Suprapubic skin (tissue), 4 donors: Measurements from ENCODE around the gene EVA1B. TPM values are rescaled to one million over a fixed set of nuclear protein-coding genes. Genes with fewer than 3 reads are reported as not detected.

Experiments
- DNase-seq, 2 donors: peaks; one replicate each; pipeline ENCODE4 v3.0.0-alpha.2; 2019; ENCODE audit warnings: low spot score in 2 of 2
- H3K27ac ChIP-seq: fragments of 200-600 bp; sonication (generic); one replicate; pipeline ENCODE4 v1.5.1; 2019
- H3K27me3 ChIP-seq: fragments of 200-600 bp; sonication (generic); one replicate; pipeline ENCODE4 v1.5.1; 2019
- H3K36me3 ChIP-seq: fragments of 200-600 bp; sonication (generic); one replicate; pipeline ENCODE4 v1.5.1; 2019
- H3K4me1 ChIP-seq: fragments of 200-600 bp; sonication (generic); one replicate; pipeline ENCODE4 v1.5.1; 2019
- H3K4me3 ChIP-seq: fragments of 200-600 bp; sonication (generic); one replicate; pipeline ENCODE4 v1.5.1; 2019; ENCODE audit warnings: mild to moderate bottlenecking
- H3K9me3 ChIP-seq: fragments of 200-600 bp; sonication (generic); one replicate; pipeline ENCODE4 v1.5.1; 2019
- CTCF ChIP-seq, 2 donors: fragments of 200-600 bp in 1 of 2; fragments of 450-650 bp in 1 of 2; sonication (generic) in 1 of 2; IDR thresholded peaks; one replicate each; pipeline ENCODE4 v1.5.1; 2016 to 2019; ENCODE audit warnings: antibody characterized with exemption in 2 of 2, mild to moderate bottlenecking in 1 of 2, moderate library complexity in 1 of 2
- EP300 ChIP-seq: sonication (generic); formaldehyde crosslinking; IDR thresholded peaks from one replicate; pipeline ENCODE4 v1.6.1; 2017; ENCODE audit warnings: antibody characterized with exemption
- POLR2A ChIP-seq, 2 donors: fragments of 450-650 bp; IDR thresholded peaks; one replicate each; pipeline ENCODE4 v1.6.1; 2017; ENCODE audit warnings: antibody characterized with exemption in 2 of 2, mild to moderate bottlenecking in 2 of 2, moderate library complexity in 2 of 2
- POLR2AphosphoS5 ChIP-seq, 3 donors: sonication (generic); formaldehyde crosslinking; IDR thresholded peaks; one replicate each; pipeline ENCODE4 v1.6.1; 2017; ENCODE audit warnings: antibody characterized with exemption in 3 of 3
- WGBS: methylation state at CpG from one replicate; pipeline ENCODE4 v1.1.5; 2018; 5-methylcytosine and 5-hydroxymethylcytosine counted together
- total RNA-seq, 4 donors: library from RNA; depleted of rRNA; stranded (reverse); fragments of >200 nt; gene quantifications; one replicate each; pipeline ENCODE4 v1.1.0, GENCODE V29; 2016

Gene EVA1B
- total RNA-seq, 4 donors from 2014 or later = 13.3 to 28.0 (median 19.2) TPM

GRCh38 chr1:36274201-36274600, 49.2 kb downstream of the EVA1B start:
- 95% methylated on average over 1 of the region's 1 CpG for WGBS
- peaks cover 11% of the 10 kb centered on the region for H3K4me1 ChIP-seq

GRCh38 chr1:36273024-36273423, 50.4 kb downstream of the EVA1B start:
- Histone ChIP-seq H3K4me3 (no peak overlapping the region), H3K4me1 (peaks cover 6% of the 10 kb centered on the region), H3K36me3 (peaks cover 25% of the 10 kb centered on the region), H3K27ac (no peak overlapping the region), H3K9me3 (no peaks in the 10 kb centered on the region), H3K27me3 (no peaks in the 10 kb centered on the region)
- TF ChIP-seq EP300 (no peak), CTCF (IDR thresholded peaks at IDR 0.05) (no peak), POLR2AphosphoS5 (IDR thresholded peaks at IDR 0.05) (no peak)
- no peak for DNase-seq
- WGBS = 92% methylated on average over 5 of the region's 5 CpGs

More at GRCh38 chr1:36274201-36274600, 49.2 kb downstream of the EVA1B start:
- no peak for DNase-seq
- Histone ChIP-seq H3K9me3 (no peaks in the 10 kb centered on the region), H3K27me3 (no peaks in the 10 kb centered on the region), H3K27ac (no peak overlapping the region), H3K36me3 (peaks cover 19% of the 10 kb centered on the region), H3K4me3 (no peak overlapping the region)
- TF ChIP-seq POLR2AphosphoS5 (IDR thresholded peaks at IDR 0.05) = no peak
- TF ChIP-seq EP300 = no peak
- TF ChIP-seq POLR2A (IDR thresholded peaks at IDR 0.05) = no peak
- TF ChIP-seq CTCF (IDR thresholded peaks at IDR 0.05) = no peak

Other genes starting within 250 kb of the EVA1B start
- gene TEKT2, start 239.6 kb downstream of the EVA1B start, total RNA-seq = under 1 TPM in 1 of 4 donors, not detected in 3; 0.38 TPM
- gene ADPRS, start 234.8 kb downstream of the EVA1B start, total RNA-seq = 10 to 100 TPM; 40.5 to 68.5 (median 51.9) TPM
- 1 to 10 TPM; 4.9 to 5.6 (median 5.2) TPM for gene COL8A2, start 198.4 kb downstream of the EVA1B start, total RNA-seq
- gene TRAPPC3, start 174.2 kb downstream of the EVA1B start, total RNA-seq = 100 to 1,000 TPM in 2 of 4 donors, 10 to 100 TPM in 2; 68.7 to 111 (median 97.5) TPM
- 100 to 1,000 TPM in 1 of 4 donors, 10 to 100 TPM in 3; 80.0 to 119 (median 94.6) TPM for gene MAP7D1, start 167.5 kb downstream of the EVA1B start, total RNA-seq
- 10 to 100 TPM; 73.3 to 93.3 (median 78.2) TPM for gene THRAP3, start 99.2 kb downstream of the EVA1B start, total RNA-seq
- gene SH3D21, start 17.3 kb downstream of the EVA1B start, total RNA-seq = 10 to 100 TPM in 3 of 4 donors, 1 to 10 TPM in 1; 6.0 to 26.6 (median 16.0) TPM
- gene STK40, start 62.3 kb upstream of the EVA1B start, total RNA-seq = 10 to 100 TPM; 29.0 to 69.5 (median 51.8) TPM
- 10 to 100 TPM; 19.2 to 22.6 (median 21.4) TPM for gene LSM10, start 74.3 kb upstream of the EVA1B start, total RNA-seq
- 10 to 100 TPM in 2 of 4 donors, 1 to 10 TPM in 2; 3.8 to 15.4 (median 7.9) TPM for gene OSCP1, start 126.8 kb upstream of the EVA1B start, total RNA-seq
- 10 to 100 TPM; 47.7 to 91.3 (median 73.6) TPM for gene MRPS15, start 140.7 kb upstream of the EVA1B start, total RNA-seq
- 1 to 10 TPM in 3 of 4 donors, under 1 TPM in 1; 0.60 to 2.7 (median 2.1) TPM for gene CSF3R, start 159.3 kb upstream of the EVA1B start, total RNA-seq